AG09309 (cell line): Measurements from ENCODE around the gene LENG9.

Experiments used
- DNase-seq: peaks from one replicate; pipeline ENCODE4 v3.0.0-alpha.2; 2010; ENCODE audit warnings: low read depth
- H3K4me3 ChIP-seq: 2 replicates; pipeline ENCODE4 v1.5.1; 2011; ENCODE audit warnings: mild to moderate bottlenecking, low read depth, low read length, moderate library complexity; ENCODE audit not compliant: control insufficient read depth
- CTCF ChIP-seq: IDR thresholded peaks from 2 replicates; pipeline ENCODE4 v1.5.1; 2011; ENCODE audit warnings: mild to moderate bottlenecking, low read depth, low read length, inconsistent platforms; ENCODE audit not compliant: insufficient read depth, control insufficient read depth; ENCODE audit errors: missing control alignments

LENG9 gene

GRCh38 chr19:54482889-54483288, 19.3 kb upstream of the LENG9 start:
- H3K4me3 ChIP-seq, result no peak overlapping the region
- no peak for TF ChIP-seq CTCF
- no peak for DNase-seq

DNA sequence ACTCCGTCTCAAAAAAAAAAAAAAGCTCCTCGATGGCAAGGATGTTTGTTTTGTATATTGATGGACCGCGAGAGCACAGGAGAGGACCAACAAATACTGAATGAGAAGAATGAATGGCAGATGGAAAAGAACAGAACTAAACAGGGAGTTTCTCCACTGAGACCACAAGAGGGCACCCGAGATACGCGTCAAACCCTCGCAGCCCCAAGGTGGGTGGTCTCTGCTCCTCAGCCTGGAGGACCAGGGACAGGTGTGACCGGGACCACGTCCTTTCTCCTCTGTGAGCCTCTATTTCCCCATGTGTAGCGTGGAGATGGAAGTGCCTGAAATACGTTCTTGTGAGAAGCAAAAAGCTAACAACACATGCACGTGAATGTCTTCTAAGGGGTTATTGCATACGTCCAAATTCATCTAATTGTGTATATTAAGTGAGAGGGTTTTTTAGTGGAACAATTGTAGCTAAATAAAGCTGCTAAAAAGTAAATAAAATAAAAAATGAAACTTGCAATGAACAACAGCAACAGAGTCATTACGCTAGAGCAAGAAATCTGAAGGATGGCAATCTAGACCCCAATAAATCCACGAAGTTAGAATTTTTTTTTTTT, 17.9 kb upstream of the LENG9 start:
- H3K4me3 ChIP-seq, result no peak overlapping the region
- peak; percentile 81 for TF ChIP-seq CTCF
- DNase-seq, result no peak

DNA sequence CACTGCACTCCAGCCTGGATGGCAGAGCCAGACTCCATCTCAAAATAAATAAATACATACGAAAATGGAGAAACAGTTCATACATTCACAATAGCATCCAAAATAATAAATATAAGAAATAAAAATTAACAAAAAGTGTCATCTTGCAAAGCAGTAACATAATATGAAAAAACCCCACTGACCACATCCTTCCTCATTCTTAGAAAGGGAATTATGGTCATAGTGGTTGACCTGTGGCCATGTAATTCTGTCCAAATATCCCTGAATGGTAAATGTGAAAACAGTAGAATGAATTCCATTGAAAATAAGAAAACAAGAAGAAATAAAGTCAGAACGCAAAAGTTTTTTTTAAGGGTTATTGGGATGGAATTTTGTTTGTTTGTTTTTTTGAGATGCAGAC, 16.5 kb upstream of the LENG9 start:
- no peak for DNase-seq
- TF ChIP-seq CTCF, result no peak
- H3K4me3 ChIP-seq, result no peak overlapping the region

GRCh38 chr19:54478677-54479266, 15.2 kb upstream of the LENG9 start:
- no peak for DNase-seq
- H3K4me3 ChIP-seq, result no peak overlapping the region
- peak; percentile 67 for TF ChIP-seq CTCF

- no peak for DNase-seq
- H3K4me3 ChIP-seq, result no peak overlapping the region
- TF ChIP-seq CTCF, result no peak
Measured at GRCh38 chr19:54477650-54478049, 14.1 kb upstream of the LENG9 start.

DNA sequence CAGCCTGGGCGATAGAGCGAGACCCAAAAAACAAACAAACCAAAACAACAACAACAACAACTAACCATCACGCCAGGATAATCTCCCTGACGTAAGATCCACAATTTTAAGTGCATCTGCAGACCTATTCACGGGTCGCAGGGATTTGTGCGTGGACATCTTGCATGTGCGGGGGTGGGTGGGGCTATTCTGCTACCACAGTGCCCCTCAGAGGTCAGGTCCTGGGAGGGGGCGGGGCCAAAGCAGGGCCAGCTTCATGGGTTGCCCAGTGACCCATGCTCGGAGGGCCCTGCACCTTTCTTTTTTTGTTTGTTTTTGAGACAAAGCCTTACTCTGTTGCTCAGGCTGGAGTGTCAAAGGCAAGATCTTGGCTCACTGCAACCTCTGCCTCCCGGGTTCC, 12.1 kb upstream of the LENG9 start:
- TF ChIP-seq CTCF, result no peak
- no peak overlapping the region for H3K4me3 ChIP-seq
- no peak for DNase-seq
